B cell (primary cell): ENCODE results near the gene HTR2A.

ENCODE experiments used
- EZH2 ChIP-seq: IDR thresholded peaks from 2 replicates; pipeline ENCODE4 v1.6.1; 2012; ENCODE audit warnings: borderline replicate concordance, low read depth, mild to moderate bottlenecking, moderate library complexity, low read length; ENCODE audit not compliant: insufficient read depth, poor library complexity, severe bottlenecking
- TF ChIP-seq, protein P1 (sequence below): fragments of 200-600 bp; IDR thresholded peaks from one replicate; pipeline ENCODE4 v1.8.0; 2022; ENCODE audit warnings: antibody characterized with exemption, mild to moderate bottlenecking

DNA sequence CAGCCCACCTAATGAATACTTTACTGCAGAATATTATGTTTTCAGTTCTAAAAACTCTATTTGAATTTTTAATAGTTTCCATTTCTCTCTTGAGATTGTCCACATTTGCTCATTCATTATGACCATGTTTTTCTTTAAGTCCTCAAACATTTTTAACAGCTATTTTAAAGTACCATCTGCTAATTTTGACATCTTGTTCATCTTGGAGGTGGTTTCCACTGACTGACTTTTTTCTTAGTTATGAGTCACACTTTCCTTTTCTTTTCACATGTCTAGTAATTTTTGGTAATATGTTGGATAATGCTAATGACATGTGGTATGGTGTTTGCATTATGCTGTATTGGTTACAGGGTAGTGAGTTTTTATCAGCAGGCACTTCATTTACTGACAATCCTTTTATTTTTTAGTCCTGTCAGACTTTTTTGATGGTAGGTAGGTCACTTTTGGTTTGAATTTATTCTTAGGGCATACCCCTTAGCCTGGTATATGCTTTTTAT, 84.5 kb downstream of the HTR2A start:
- TF ChIP-seq, protein P1, sequence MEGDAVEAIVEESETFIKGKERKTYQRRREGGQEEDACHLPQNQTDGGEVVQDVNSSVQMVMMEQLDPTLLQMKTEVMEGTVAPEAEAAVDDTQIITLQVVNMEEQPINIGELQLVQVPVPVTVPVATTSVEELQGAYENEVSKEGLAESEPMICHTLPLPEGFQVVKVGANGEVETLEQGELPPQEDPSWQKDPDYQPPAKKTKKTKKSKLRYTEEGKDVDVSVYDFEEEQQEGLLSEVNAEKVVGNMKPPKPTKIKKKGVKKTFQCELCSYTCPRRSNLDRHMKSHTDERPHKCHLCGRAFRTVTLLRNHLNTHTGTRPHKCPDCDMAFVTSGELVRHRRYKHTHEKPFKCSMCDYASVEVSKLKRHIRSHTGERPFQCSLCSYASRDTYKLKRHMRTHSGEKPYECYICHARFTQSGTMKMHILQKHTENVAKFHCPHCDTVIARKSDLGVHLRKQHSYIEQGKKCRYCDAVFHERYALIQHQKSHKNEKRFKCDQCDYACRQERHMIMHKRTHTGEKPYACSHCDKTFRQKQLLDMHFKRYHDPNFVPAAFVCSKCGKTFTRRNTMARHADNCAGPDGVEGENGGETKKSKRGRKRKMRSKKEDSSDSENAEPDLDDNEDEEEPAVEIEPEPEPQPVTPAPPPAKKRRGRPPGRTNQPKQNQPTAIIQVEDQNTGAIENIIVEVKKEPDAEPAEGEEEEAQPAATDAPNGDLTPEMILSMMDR = no peak
- no peak for TF ChIP-seq EZH2
